Measurements from ENCODE around the gene KIF18B. TPM values are rescaled to one million over a fixed set of nuclear protein-coding genes. Genes with fewer than 3 reads are reported as not detected.

Gene KIF18B
- total and polyA plus RNA-seq, 10 of the 15 experiments (the other 5 are each of a cell fraction or from before 2014, with no cell fraction given): 2.8 to 46.2 (median 20.5) TPM

DNA sequence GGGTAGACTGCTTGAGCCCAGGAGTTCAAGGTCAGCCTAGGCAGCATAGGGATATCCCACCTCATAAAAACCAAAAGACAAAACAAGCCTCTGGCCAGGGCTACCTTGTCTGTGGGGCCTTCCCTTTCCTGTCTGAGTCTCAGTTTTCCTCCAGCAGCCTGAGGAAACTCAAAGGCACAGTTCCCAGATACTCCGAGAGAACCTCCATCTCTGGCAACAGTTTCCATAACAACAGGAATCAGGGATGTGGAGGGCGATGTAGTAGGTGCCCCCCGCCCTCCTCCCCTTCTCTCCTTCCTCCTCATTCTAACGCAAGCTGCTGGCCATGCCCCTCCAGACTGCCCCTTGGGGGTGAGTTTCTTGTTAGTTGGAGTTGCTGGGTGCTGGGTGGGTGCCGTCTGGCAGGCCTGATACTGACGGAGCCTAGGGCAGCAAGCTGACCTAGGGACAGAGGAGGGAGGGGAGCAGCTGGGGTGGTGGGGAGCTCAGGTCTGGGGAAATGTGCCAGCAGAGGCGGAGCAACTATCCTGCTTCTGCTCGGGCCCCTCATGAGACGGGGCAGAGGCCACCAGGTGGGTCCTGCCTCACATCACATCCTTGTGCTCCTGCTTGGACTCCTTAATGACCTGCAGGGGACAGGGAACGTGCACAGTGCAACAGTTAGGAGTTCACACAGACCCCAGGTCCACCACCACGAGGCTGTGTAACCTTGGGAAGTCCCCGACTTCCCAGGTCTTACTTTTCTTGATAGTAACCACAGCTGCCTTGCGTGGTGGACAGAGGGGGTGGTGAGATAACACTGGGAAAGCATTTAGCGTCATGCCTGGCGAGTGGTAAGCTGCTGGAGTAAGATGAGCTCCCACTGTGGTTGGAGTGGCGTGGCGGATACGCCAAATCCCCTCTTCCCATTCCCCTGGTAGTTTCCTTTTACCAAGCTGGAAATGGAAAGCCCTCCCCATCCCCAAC lies 40.5 kb downstream of the KIF18B start:
- H3K4me3 ChIP-seq: no peak overlapping the region
- H3K36me3 ChIP-seq (ENCODE audit: control insufficient read depth in 2 of 2, insufficient read depth in 2 of 2, low read length in 1 of 2): no peaks in the 10 kb centered on the region
- no peak overlapping the region for H3K9ac ChIP-seq (ENCODE audit: control insufficient read depth, insufficient read depth, low read length)
- SMC1A ChIA-PET (ENCODE audit: uncharacterized antibody, unreplicated experiment): no interaction called here
- in situ Hi-C loops (cut with MboI): no loop called here
- H3K9me3 ChIP-seq (replicated peaks; ENCODE audit: control insufficient read depth, insufficient read depth, low read length): no peaks in the 10 kb centered on the region
- no peaks in the 10 kb centered on the region for H4K20me1 ChIP-seq (ENCODE audit: control insufficient read depth, insufficient read depth)
- no peak for ATAC-seq
- peak; percentile 78 for FAIRE-seq
- intact Hi-C loops (cut with micrococcal nuclease; ENCODE audit: unreplicated experiment): no loop called here
- RAD21 ChIA-PET (ENCODE audit: unreplicated experiment): interaction anchor here (0.7 kb wide), 1 partner anchor 115 kb away, joined by 3 read pairs; no protein-coding TSS in a partner anchor
- no peaks in the 10 kb centered on the region; a peak in 1 of 4 replicates for H3K27me3 ChIP-seq (replicated peaks in 1 of 2; ENCODE audit: control insufficient read depth in 2 of 2, insufficient read depth in 2 of 2, low read length in 1 of 2)
- no peak for DNase-seq (ENCODE audit: low read depth, low spot score)
- H3K79me2 ChIP-seq (ENCODE audit: control insufficient read depth, insufficient read depth, low read length): no peaks in the 10 kb centered on the region
- 35% methylated on average over 18 of the region's 18 CpGs for WGBS (ENCODE audit: insufficient coverage, insufficient replicate concordance, low lambda C conversion rate, missing lambda C conversion rate)
- peaks cover 9% of the 10 kb centered on the region for H3K4me1 ChIP-seq (ENCODE audit: control insufficient read depth, insufficient read depth, low read length)
- H3K4me2 ChIP-seq (ENCODE audit: control insufficient read depth, insufficient read depth): no peak overlapping the region
- no TSS peak for BruUV-seq (replicated peaks)
- CTCF ChIA-PET: interaction anchor here (1.5 kb wide), 1 partner anchor 13 kb away, joined by 12 read pairs; no protein-coding TSS in a partner anchor
- H2AFZ ChIP-seq (ENCODE audit: control insufficient read depth, low read depth, low read length): no peak overlapping the region
- no peak overlapping the region for H3K27ac ChIP-seq (ENCODE audit: control insufficient read depth, insufficient read depth)
- POLR2A ChIA-PET: no interaction called here
- TF ChIP-seq BACH1 (IDR thresholded peaks at IDR 0.05; ENCODE audit: borderline replicate concordance): no peak
- TF ChIP-seq, protein P1, sequence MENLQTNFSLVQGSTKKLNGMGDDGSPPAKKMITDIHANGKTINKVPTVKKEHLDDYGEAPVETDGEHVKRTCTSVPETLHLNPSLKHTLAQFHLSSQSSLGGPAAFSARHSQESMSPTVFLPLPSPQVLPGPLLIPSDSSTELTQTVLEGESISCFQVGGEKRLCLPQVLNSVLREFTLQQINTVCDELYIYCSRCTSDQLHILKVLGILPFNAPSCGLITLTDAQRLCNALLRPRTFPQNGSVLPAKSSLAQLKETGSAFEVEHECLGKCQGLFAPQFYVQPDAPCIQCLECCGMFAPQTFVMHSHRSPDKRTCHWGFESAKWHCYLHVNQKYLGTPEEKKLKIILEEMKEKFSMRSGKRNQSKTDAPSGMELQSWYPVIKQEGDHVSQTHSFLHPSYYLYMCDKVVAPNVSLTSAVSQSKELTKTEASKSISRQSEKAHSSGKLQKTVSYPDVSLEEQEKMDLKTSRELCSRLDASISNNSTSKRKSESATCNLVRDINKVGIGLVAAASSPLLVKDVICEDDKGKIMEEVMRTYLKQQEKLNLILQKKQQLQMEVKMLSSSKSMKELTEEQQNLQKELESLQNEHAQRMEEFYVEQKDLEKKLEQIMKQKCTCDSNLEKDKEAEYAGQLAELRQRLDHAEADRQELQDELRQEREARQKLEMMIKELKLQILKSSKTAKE (IDR thresholded peaks at IDR 0.05; ENCODE audit: low read depth, poor library complexity, severe bottlenecking): no peak
- TF ChIP-seq, protein P2, sequence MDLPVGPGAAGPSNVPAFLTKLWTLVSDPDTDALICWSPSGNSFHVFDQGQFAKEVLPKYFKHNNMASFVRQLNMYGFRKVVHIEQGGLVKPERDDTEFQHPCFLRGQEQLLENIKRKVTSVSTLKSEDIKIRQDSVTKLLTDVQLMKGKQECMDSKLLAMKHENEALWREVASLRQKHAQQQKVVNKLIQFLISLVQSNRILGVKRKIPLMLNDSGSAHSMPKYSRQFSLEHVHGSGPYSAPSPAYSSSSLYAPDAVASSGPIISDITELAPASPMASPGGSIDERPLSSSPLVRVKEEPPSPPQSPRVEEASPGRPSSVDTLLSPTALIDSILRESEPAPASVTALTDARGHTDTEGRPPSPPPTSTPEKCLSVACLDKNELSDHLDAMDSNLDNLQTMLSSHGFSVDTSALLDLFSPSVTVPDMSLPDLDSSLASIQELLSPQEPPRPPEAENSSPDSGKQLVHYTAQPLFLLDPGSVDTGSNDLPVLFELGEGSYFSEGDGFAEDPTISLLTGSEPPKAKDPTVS (IDR thresholded peaks at IDR 0.05; ENCODE audit: low read depth, low read length): no peak
- no peak for TF ChIP-seq ASH2L (IDR thresholded peaks at IDR 0.05; ENCODE audit: borderline replicate concordance, low read depth)
- TF ChIP-seq MYC (IDR thresholded peaks at IDR 0.05; ENCODE audit: insufficient read depth, insufficient read length, insufficient replicate concordance, low read length, severe bottlenecking): no peak
- TF ChIP-seq, protein P3, sequence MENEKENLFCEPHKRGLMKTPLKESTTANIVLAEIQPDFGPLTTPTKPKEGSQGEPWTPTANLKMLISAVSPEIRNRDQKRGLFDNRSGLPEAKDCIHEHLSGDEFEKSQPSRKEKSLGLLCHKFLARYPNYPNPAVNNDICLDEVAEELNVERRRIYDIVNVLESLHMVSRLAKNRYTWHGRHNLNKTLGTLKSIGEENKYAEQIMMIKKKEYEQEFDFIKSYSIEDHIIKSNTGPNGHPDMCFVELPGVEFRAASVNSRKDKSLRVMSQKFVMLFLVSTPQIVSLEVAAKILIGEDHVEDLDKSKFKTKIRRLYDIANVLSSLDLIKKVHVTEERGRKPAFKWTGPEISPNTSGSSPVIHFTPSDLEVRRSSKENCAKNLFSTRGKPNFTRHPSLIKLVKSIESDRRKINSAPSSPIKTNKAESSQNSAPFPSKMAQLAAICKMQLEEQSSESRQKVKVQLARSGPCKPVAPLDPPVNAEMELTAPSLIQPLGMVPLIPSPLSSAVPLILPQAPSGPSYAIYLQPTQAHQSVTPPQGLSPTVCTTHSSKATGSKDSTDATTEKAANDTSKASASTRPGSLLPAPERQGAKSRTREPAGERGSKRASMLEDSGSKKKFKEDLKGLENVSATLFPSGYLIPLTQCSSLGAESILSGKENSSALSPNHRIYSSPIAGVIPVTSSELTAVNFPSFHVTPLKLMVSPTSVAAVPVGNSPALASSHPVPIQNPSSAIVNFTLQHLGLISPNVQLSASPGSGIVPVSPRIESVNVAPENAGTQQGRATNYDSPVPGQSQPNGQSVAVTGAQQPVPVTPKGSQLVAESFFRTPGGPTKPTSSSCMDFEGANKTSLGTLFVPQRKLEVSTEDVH (IDR thresholded peaks at IDR 0.05; ENCODE audit: low read depth, partially characterized antibody): no peak
- no peak for TF ChIP-seq SMAD1 (IDR thresholded peaks at IDR 0.05; ENCODE audit: low read depth, partially characterized antibody)
- TF ChIP-seq, protein P4, sequence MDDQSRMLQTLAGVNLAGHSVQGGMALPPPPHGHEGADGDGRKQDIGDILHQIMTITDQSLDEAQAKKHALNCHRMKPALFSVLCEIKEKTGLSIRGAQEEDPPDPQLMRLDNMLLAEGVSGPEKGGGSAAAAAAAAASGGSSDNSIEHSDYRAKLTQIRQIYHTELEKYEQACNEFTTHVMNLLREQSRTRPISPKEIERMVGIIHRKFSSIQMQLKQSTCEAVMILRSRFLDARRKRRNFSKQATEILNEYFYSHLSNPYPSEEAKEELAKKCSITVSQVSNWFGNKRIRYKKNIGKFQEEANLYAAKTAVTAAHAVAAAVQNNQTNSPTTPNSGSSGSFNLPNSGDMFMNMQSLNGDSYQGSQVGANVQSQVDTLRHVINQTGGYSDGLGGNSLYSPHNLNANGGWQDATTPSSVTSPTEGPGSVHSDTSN (IDR thresholded peaks at IDR 0.05; ENCODE audit: insufficient replicate concordance, low read depth, low read length): no peak
- no peak for TF ChIP-seq JUNB (IDR thresholded peaks at IDR 0.05)
- TF ChIP-seq, protein P5, sequence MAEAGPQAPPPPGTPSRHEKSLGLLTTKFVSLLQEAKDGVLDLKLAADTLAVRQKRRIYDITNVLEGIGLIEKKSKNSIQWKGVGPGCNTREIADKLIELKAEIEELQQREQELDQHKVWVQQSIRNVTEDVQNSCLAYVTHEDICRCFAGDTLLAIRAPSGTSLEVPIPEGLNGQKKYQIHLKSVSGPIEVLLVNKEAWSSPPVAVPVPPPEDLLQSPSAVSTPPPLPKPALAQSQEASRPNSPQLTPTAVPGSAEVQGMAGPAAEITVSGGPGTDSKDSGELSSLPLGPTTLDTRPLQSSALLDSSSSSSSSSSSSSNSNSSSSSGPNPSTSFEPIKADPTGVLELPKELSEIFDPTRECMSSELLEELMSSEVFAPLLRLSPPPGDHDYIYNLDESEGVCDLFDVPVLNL (IDR thresholded peaks at IDR 0.05; ENCODE audit: low read depth, low read length): no peak
- no peak for TF ChIP-seq NBN (IDR thresholded peaks at IDR 0.05)
- no peak for TF ChIP-seq DPF2 (IDR thresholded peaks at IDR 0.05)

Data from GM12878 (cell line).